MM.1S (cell line): ENCODE results near the gene ZFPM1.

Source experiments
- DNase-seq: peaks from one replicate; pipeline ENCODE4 v3.0.0-alpha.2; 2015
- H2AFZ ChIP-seq: fragments of 300-600 bp; sonication (generic); 2 replicates; pipeline ENCODE4 v1.6.0; 2016; ENCODE audit warnings: antibody characterized with exemption, low read length
- H3F3A ChIP-seq: fragments of 300-600 bp; sonication (generic); 2 replicates; pipeline ENCODE4 v1.6.1; 2016; ENCODE audit warnings: mild to moderate bottlenecking, antibody characterized with exemption, low read length, moderate library complexity, mixed read lengths; ENCODE audit not compliant: insufficient read depth
- H3K27ac ChIP-seq: fragments of 300-600 bp; sonication (generic); 2 replicates; pipeline ENCODE4 v1.5.1; 2016; ENCODE audit warnings: mild to moderate bottlenecking, low read length
- H3K27me3 ChIP-seq: fragments of 300-600 bp; sonication (generic); replicated peaks from 2 replicates; pipeline ENCODE4 v1.6.0; 2016; ENCODE audit warnings: low read length; ENCODE audit not compliant: insufficient read depth
- H3K36me3 ChIP-seq: fragments of 300-600 bp; sonication (generic); replicated peaks from 2 replicates; pipeline ENCODE4 v1.6.1; 2016; ENCODE audit warnings: mild to moderate bottlenecking, low read length, mixed read lengths; ENCODE audit not compliant: insufficient read depth
- H3K4me1 ChIP-seq: fragments of 300-600 bp; sonication (generic); 2 replicates; pipeline ENCODE4 v1.6.1; 2016; ENCODE audit warnings: low read length, mixed read lengths
- H3K4me2 ChIP-seq: fragments of 300-600 bp; sonication (generic); 2 replicates; pipeline ENCODE4 v1.6.0; 2016; ENCODE audit warnings: low read depth, low read length
- H3K4me3 ChIP-seq: fragments of 300-600 bp; sonication (generic); 2 replicates; pipeline ENCODE4 v1.5.1; 2016; ENCODE audit warnings: low read length, mixed read lengths
- H3K79me2 ChIP-seq: fragments of 300-600 bp; sonication (generic); 2 replicates; pipeline ENCODE4 v1.6.1; 2016; ENCODE audit warnings: mixed run types, low read length, mixed read lengths
- H3K9ac ChIP-seq: fragments of 300-600 bp; sonication (generic); 2 replicates; pipeline ENCODE4 v1.6.1; 2016; ENCODE audit warnings: low read length, mixed read lengths
- H3K9me2 ChIP-seq: fragments of 300-600 bp; sonication (generic); replicated peaks from 2 replicates; pipeline ENCODE4 v1.6.1; 2016; ENCODE audit warnings: mild to moderate bottlenecking, low read length, mixed read lengths; ENCODE audit not compliant: insufficient read depth
- H3K9me3 ChIP-seq: fragments of 300-600 bp; sonication (generic); replicated peaks from 2 replicates; pipeline ENCODE4 v1.6.1; 2016; ENCODE audit warnings: mild to moderate bottlenecking, low read length, mixed read lengths; ENCODE audit not compliant: insufficient read depth
- H4K20me1 ChIP-seq: fragments of 300-600 bp; sonication (generic); 2 replicates; pipeline ENCODE4 v1.6.1; 2016; ENCODE audit warnings: mild to moderate bottlenecking, low read length, moderate library complexity, mixed read lengths; ENCODE audit not compliant: insufficient read depth
- EZH2 ChIP-seq: fragments of 300-600 bp; sonication (generic); optimal IDR thresholded peaks from 2 replicates; pipeline ENCODE3; 2017; ENCODE audit warnings: low read depth, mild to moderate bottlenecking, antibody characterized with exemption, low read length, mixed read lengths
- EZH2phosphoT487 ChIP-seq: fragments of 300-600 bp; sonication (generic); IDR thresholded peaks from 2 replicates; pipeline ENCODE4 v1.6.1; 2018; ENCODE audit warnings: antibody characterized with exemption, low read length
- TF ChIP-seq, protein P1 (sequence below): fragments of 300-600 bp; sonication (generic); IDR thresholded peaks from 2 replicates; pipeline ENCODE4 v1.5.1; 2016; ENCODE audit warnings: antibody characterized with exemption, low read length, mixed read lengths

The ZFPM1 gene

DNA sequence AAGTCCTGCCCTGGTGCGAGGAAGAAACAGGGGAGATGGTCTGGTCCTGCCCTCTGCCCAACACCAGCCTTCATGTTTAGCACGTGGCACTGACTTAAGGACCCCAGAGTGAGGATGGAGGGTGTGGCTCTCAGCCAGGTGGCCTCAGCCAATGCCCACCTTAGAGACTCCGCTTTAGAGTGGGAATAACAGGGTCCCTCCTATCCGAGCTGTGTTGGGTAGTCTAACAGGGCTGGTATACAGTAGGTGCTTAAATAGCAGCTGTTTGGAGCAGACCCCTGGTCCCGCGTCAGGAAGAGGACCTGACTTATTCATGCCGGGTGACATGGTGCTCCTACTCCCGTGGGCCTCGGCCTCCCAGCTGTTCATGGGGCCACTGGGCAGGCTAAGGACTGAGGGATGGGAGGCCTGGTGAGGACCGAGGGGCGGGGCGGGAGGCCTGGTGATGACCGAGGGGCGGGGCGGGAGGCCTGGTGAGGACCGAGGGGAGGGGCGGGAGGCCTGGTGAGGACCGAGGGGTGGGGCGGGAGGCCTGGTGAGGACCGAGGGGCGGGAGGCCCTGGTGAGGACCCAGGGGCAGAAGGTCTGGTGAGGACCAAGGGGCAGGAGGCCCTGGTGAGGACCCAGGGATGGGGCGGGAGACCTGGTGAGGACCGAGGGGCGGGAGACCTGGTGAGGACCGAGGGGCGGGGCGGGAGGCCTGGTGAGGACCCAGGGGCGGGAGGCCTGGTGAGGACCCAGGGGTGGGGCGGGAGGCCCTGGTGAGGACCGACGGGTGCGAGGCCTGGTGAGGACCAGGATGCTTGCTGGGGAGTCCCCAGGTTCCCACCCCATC is 7.6 kb downstream of the ZFPM1 start:
- H3K4me2 ChIP-seq = no peak overlapping the region
- H3K27ac ChIP-seq = no peak overlapping the region
- no peaks in the 10 kb centered on the region for H3K4me1 ChIP-seq
- no peak overlapping the region for H3K9ac ChIP-seq
- no peaks in the 10 kb centered on the region for H3F3A ChIP-seq
- H3K79me2 ChIP-seq = peaks cover 93% of the 10 kb centered on the region
- H3K9me2 ChIP-seq = no peaks in the 10 kb centered on the region
- no peak for DNase-seq
- no peaks in the 10 kb centered on the region for H3K27me3 ChIP-seq
- TF ChIP-seq EZH2 = no peak
- no peak overlapping the region for H3K4me3 ChIP-seq
- no peak overlapping the region for H2AFZ ChIP-seq
- H3K36me3 ChIP-seq = no peaks in the 10 kb centered on the region
- no peaks in the 10 kb centered on the region for H4K20me1 ChIP-seq
- no peaks in the 10 kb centered on the region for H3K9me3 ChIP-seq

DNA sequence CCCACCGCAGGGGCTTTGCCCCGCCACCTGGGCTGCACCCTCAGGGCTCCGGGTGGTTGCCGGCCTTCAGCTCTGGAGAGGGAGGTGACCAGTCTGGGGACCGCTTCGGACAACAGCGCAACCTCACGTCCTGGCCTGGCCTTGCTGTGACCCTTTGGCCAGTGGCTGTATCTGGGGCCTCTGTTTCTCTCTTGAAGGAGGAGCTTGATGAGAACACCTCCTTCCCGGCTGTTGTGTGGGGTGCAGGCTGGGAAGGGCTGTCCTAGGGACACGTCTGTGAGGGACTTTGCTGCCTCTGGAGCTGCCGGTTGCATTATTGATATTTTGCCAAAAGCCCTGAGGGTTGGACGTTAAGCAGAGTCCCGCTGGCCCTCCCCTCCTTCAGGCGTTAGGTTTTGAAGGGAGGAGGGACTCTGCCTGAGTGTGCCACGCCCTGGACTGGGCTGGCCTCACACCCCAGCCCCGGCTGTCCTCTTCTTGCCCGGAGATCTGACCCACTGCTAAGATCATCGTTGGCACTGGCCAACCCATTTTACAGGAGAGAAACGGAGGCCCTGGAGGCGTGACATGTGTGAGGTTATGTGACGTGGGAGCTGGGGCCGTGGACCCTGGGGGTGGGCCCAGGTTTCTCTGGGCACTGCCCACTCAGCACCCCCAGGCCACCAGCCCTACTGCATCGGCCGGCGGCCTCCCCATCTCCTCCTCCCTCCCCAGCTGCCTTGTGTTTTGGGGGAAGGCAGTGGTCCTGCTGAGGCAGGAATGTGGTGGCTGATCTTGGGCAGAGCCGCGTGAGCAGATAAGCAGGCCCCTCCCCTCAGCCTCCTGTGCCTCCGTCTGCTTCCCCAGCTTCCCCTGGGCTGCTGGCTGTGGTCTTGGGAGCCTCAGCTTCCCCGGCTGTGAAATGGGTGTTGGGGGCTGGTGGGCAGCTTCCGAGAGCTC is 8.5 kb downstream of the ZFPM1 start:
- Histone ChIP-seq H3K36me3 (no peaks in the 10 kb centered on the region), H3K9ac (no peak overlapping the region), H4K20me1 (no peaks in the 10 kb centered on the region), H3K9me2 (no peaks in the 10 kb centered on the region), H3K9me3 (no peaks in the 10 kb centered on the region), H3K4me2 (no peak overlapping the region), H3F3A (no peaks in the 10 kb centered on the region), H3K27ac (no peak overlapping the region), H2AFZ (no peak overlapping the region), H3K4me3 (no peak overlapping the region), H3K27me3 (no peaks in the 10 kb centered on the region), H3K79me2 (peaks cover 88% of the 10 kb centered on the region), H3K4me1 (no peaks in the 10 kb centered on the region)
- DNase-seq = no peak
- TF ChIP-seq EZH2phosphoT487 (no peak), EZH2 (no peak)
- TF ChIP-seq, protein P1, sequence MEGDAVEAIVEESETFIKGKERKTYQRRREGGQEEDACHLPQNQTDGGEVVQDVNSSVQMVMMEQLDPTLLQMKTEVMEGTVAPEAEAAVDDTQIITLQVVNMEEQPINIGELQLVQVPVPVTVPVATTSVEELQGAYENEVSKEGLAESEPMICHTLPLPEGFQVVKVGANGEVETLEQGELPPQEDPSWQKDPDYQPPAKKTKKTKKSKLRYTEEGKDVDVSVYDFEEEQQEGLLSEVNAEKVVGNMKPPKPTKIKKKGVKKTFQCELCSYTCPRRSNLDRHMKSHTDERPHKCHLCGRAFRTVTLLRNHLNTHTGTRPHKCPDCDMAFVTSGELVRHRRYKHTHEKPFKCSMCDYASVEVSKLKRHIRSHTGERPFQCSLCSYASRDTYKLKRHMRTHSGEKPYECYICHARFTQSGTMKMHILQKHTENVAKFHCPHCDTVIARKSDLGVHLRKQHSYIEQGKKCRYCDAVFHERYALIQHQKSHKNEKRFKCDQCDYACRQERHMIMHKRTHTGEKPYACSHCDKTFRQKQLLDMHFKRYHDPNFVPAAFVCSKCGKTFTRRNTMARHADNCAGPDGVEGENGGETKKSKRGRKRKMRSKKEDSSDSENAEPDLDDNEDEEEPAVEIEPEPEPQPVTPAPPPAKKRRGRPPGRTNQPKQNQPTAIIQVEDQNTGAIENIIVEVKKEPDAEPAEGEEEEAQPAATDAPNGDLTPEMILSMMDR = no peak

DNA sequence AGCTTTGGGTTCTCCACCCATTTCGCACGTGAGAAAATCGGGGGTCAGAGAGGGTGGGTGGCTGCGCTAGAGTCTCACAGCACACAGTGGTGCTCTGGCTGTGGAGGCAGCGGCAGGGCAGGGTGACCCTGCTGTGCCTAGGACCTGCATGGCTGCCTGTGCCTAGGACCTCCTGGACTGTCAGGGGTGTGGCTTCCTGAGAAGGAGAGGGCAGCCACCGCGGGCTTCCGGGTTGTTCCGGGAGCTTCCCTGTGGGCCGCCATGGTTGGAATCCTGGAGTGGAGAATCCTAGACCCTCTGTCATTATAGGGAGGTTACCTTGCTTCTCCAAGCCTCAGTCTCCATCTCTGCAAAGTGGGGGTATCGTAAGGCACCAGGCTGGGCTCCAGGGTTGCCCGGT is 9.3 kb downstream of the ZFPM1 start:
- TF ChIP-seq, protein P1 = no peak
- TF ChIP-seq EZH2 (no peak), EZH2phosphoT487 (no peak)
- Histone ChIP-seq H3K27ac (no peak overlapping the region), H4K20me1 (no peaks in the 10 kb centered on the region), H3K4me3 (no peak overlapping the region), H3F3A (no peaks in the 10 kb centered on the region), H3K27me3 (no peaks in the 10 kb centered on the region), H2AFZ (no peak overlapping the region), H3K9me2 (no peaks in the 10 kb centered on the region), H3K9me3 (no peaks in the 10 kb centered on the region), H3K36me3 (no peaks in the 10 kb centered on the region), H3K9ac (no peak overlapping the region), H3K79me2 (peaks cover 80% of the 10 kb centered on the region), H3K4me1 (no peaks in the 10 kb centered on the region), H3K4me2 (no peak overlapping the region)
- no peak for DNase-seq
